A673 (cell line): ENCODE measurements around the gene ANKMY2. TPM values are rescaled to one million over a fixed set of nuclear protein-coding genes. Genes with fewer than 3 reads are reported as not detected.

Source experiments
- BruUV-seq: library from RNA; stranded (reverse); fragments of 400-500 nt; replicated peaks from 2 replicates; lab custom pipeline; 2021; lab: Mats Ljungman, UMichigan
- CTCF ChIA-PET: fragments of 300-600 bp; sonication (Branson Sonifier 250); formaldehyde crosslinking; loops from one replicate; lab custom pipeline; 2022; ENCODE audit warnings: antibody characterized with exemption; lab: Charles Lee
- POLR2A ChIA-PET: fragments of 300-600 bp; sonication (Branson Sonifier 250); formaldehyde crosslinking; loops from one replicate; lab custom pipeline; 2022; ENCODE audit warnings: antibody characterized with exemption; ENCODE audit not compliant: low non-redundant PET; lab: Charles Lee
- DNase-seq: peaks from one replicate; pipeline ENCODE4 v3.0.0-alpha.2; 2015; ENCODE audit warnings: low spot score
- H3K27ac ChIP-seq: fragments of 200-600 bp; sonication (generic); 2 replicates; pipeline ENCODE4 v1.5.1; 2016; ENCODE audit warnings: mixed run types, low read depth, mild to moderate bottlenecking, mixed read lengths, antibody characterized with exemption, low read length; ENCODE audit not compliant: poor library complexity, severe bottlenecking
- H3K27me3 ChIP-seq: fragments of 200-600 bp; sonication (generic); replicated peaks from 2 replicates; pipeline ENCODE4 v1.6.1; 2017; ENCODE audit warnings: mixed run types, low read depth, mild to moderate bottlenecking, mixed read lengths, antibody characterized with exemption, low read length; ENCODE audit not compliant: insufficient read depth, poor library complexity
- H3K36me3 ChIP-seq: fragments of 200-600 bp; sonication (generic); 2 replicates; pipeline ENCODE4 v1.6.1; 2016; ENCODE audit warnings: mixed run types, mild to moderate bottlenecking, mixed read lengths, antibody characterized with exemption, low read length; ENCODE audit not compliant: insufficient read depth, poor library complexity, severe bottlenecking
- H3K4me1 ChIP-seq: fragments of 200-600 bp; sonication (generic); 2 replicates; pipeline ENCODE4 v1.6.1; 2017; ENCODE audit warnings: mixed run types, mild to moderate bottlenecking, mixed read lengths, antibody characterized with exemption, low read length; ENCODE audit not compliant: insufficient read depth, poor library complexity, severe bottlenecking
- H3K4me3 ChIP-seq: fragments of 200-600 bp; sonication (generic); 2 replicates; pipeline ENCODE4 v1.5.1; 2016; ENCODE audit warnings: low read depth, mixed run types, mild to moderate bottlenecking, mixed read lengths, low read length; ENCODE audit not compliant: poor library complexity, severe bottlenecking
- H3K9me3 ChIP-seq: fragments of 200-600 bp; sonication (generic); 2 replicates; pipeline ENCODE4 v1.6.1; 2016; ENCODE audit warnings: mixed run types, low read depth, mild to moderate bottlenecking, mixed read lengths, antibody characterized with exemption, low read length; ENCODE audit not compliant: poor library complexity, severe bottlenecking
- EZH2 ChIP-seq: fragments of 200-600 bp; sonication (generic); IDR thresholded peaks from 2 replicates; pipeline ENCODE4 v1.6.1; 2017; ENCODE audit warnings: borderline replicate concordance, low read depth, mild to moderate bottlenecking, mixed read lengths, antibody characterized with exemption, low read length; ENCODE audit not compliant: poor library complexity, severe bottlenecking
- intact Hi-C: fragments of 100-400 bp; cut with micrococcal nuclease; formaldehyde crosslinking; loops from one replicate; pipeline ENCODE4 v1.10.0; 2022; ENCODE audit not compliant: unreplicated experiment
- total RNA-seq: library from RNA; stranded (reverse); gene quantifications from 2 replicates; pipeline ENCODE4 v1.2.3, GENCODE V29; 2021
- TF ChIP-seq, protein P1 (sequence below): fragments of 300-800, 200-600 bp; sonication (generic); conservative IDR thresholded peaks from 2 replicates; pipeline ENCODE4 v1.5.1; 2017; ENCODE audit warnings: low read depth, mild to moderate bottlenecking, antibody characterized with exemption, low read length, moderate library complexity, mixed read lengths

The ANKMY2 gene
- total RNA-seq, 1 experiment from 2014 or later = 24.3 TPM

DNA sequence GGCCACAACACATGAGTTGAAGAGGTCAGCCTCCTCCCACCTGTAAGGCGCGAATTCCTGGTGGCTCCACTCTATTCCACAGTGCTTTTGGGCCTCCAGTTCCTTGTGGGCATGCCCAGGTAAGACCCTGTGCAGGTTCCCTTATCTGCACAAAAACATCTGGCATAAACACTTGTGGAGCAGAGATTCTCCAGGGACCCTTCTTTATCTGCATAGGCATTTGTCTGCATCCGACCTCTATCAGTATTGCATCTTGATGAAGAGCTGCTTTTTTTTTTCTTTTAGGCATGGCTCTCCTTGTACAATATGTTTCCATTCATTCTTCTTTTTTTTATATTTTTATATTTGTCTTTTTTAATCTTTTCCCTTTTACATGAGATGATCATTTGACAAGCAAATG, 58.4 kb downstream of the ANKMY2 start:
- ChIA-PET CTCF (interaction anchor here (0.6 to 1.0 kb wide), 2 partner anchors 22 to 1120 kb away, joined by 4 to 5 read pairs; no protein-coding TSS in a partner anchor), POLR2A (no interaction called here)
- Histone ChIP-seq H3K9me3 (no peaks in the 10 kb centered on the region), H3K4me1 (peaks cover 39% of the 10 kb centered on the region), H3K4me3 (no peak overlapping the region), H3K36me3 (no peaks in the 10 kb centered on the region), H3K27me3 (no peaks in the 10 kb centered on the region), H3K27ac (peak overlapping the region; percentile 36)
- intact Hi-C loops = no loop called here
- TF ChIP-seq EZH2 = no peak
- TF ChIP-seq, protein P1, sequence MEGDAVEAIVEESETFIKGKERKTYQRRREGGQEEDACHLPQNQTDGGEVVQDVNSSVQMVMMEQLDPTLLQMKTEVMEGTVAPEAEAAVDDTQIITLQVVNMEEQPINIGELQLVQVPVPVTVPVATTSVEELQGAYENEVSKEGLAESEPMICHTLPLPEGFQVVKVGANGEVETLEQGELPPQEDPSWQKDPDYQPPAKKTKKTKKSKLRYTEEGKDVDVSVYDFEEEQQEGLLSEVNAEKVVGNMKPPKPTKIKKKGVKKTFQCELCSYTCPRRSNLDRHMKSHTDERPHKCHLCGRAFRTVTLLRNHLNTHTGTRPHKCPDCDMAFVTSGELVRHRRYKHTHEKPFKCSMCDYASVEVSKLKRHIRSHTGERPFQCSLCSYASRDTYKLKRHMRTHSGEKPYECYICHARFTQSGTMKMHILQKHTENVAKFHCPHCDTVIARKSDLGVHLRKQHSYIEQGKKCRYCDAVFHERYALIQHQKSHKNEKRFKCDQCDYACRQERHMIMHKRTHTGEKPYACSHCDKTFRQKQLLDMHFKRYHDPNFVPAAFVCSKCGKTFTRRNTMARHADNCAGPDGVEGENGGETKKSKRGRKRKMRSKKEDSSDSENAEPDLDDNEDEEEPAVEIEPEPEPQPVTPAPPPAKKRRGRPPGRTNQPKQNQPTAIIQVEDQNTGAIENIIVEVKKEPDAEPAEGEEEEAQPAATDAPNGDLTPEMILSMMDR = no peak
- DNase-seq = no peak
- BruUV-seq = TSS peak; percentile 51

DNA sequence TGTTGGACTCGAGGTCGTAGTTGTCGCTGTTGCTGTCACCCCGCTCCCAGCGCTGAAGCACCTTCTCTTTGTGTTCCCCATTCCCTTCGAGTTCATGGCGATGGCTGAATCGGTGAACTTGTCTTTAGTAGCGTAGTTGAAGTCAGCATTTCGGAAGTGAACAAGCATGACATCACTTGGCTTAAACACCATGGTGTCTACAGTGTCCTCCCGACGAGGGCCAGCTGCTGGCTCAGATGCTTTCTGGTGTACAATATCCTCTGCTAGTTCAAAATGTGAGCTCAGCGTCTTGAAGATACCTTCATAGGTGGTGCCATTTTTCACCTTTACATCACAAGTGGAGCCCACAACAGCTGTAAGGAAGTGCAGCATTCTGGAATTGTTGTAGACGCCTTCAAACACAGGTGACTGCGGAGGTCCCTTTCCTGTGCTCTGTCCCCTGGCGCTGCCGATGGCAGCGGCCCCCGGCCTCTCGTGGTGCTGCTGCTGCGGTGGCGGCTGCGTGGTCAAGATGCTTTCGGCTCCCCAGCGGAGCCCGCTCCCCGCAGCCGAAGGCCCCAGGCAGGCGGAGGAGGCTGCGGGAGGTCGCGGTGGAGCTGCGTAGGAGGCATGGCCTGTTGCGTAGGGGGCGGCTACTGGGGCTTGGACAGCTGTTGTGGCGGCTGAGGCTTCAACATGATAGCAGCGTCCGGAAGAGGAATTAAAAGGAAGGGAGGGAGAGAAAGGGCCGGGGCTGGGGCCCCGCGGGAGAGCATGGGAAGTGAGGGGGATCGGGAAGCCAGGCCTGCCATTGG, 59.3 kb downstream of the ANKMY2 start:
- TF ChIP-seq EZH2 = no peak
- TF ChIP-seq, protein P1 = no peak
- intact Hi-C loops = no loop called here
- no peak overlapping the region for H3K4me3 ChIP-seq
- H3K27me3 ChIP-seq = no peaks in the 10 kb centered on the region
- POLR2A ChIA-PET = no interaction called here
- H3K27ac ChIP-seq = no peak overlapping the region
- BruUV-seq = no TSS peak
- no peaks in the 10 kb centered on the region for H3K36me3 ChIP-seq
- no peaks in the 10 kb centered on the region for H3K9me3 ChIP-seq
- no peak for DNase-seq
- peaks cover 39% of the 10 kb centered on the region for H3K4me1 ChIP-seq
- CTCF ChIA-PET = no interaction called here

DNA sequence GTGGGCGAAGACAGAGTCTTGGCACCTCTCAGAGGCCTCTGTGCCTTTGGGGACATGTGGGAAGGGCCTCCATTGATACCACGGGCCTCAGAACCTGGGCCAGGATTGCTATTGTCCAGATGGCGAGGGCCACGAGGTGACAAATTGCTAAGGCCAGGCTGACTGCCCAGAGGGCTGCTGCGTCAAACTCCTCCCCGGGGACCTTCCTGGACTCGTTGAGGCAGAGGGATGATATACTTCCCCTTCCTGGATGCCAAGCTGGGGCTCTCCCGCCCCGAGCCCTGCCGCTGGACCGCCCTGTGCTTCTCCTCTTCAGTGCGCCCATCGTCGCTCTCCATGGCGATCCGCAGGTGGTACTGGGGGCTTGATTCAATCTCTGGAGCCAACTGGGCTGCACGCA, 60.0 kb downstream of the ANKMY2 start:
- ChIA-PET CTCF (no interaction called here), POLR2A (no interaction called here)
- intact Hi-C loops = no loop called here
- Histone ChIP-seq H3K4me3 (no peak overlapping the region), H3K36me3 (no peaks in the 10 kb centered on the region), H3K27me3 (no peaks in the 10 kb centered on the region), H3K27ac (no peak overlapping the region), H3K9me3 (no peaks in the 10 kb centered on the region), H3K4me1 (peaks cover 35% of the 10 kb centered on the region)
- TF ChIP-seq EZH2 = no peak
- TF ChIP-seq, protein P1 = no peak
- BruUV-seq = no TSS peak
- no peak for DNase-seq
